K562 (cell line): ENCODE data around the gene EVA1A. TPM values are rescaled to one million over a fixed set of nuclear protein-coding genes. Genes with fewer than 3 reads are reported as not detected.

Source experiments
- ATAC-seq: fragments of 200-7000 bp; cut with Tn5 transposase; 3 replicates; pipeline ENCODE4 v1.9.1; 2020; ENCODE audit warnings: moderate library complexity
- BruUV-seq: library from RNA; stranded (reverse); fragments of 400-500 nt; replicated peaks from 2 replicates; lab custom pipeline; 2021; lab: Mats Ljungman, UMichigan
- CTCF ChIA-PET: fragments of 300-600 bp; formaldehyde crosslinking; extraction: SDS; loops from one replicate; lab custom pipeline; 2021; ENCODE audit warnings: low intra/inter-chr PET ratio; lab: Yijun Ruan, JAX
- POLR2A ChIA-PET: fragments of 300-600, 350-650 bp; sonication (Branson Sonifier 250); formaldehyde crosslinking; extraction: SDS; loops from one replicate; lab custom pipeline; 2021; ENCODE audit warnings: antibody characterized with exemption, inconsistent platforms; lab: Yijun Ruan, JAX
- DNase-seq, 4 experiments: peaks; one replicate each; pipeline versions ENCODE4 v3.0.0 to v3.0.0-alpha.2; 2011 to 2018; ENCODE audit warnings: low spot score in 3 of 4, mixed read lengths in 3 of 4; ENCODE audit errors: extremely low read depth in 1 of 4
- FAIRE-seq: peaks from 2 replicates; lab custom pipeline; 2011; peaks lifted over from hg19 to GRCh38; lab: Jason Lieb, UNC
- H2AFZ ChIP-seq: 2 replicates; pipeline ENCODE4 v1.6.0; 2011; ENCODE audit warnings: low read depth, low read length, control low read depth, inconsistent platforms
- H3K27ac ChIP-seq: fragments of 200-600 bp; 3 replicates; pipeline ENCODE4 v1.8.0; 2011; ENCODE audit warnings: low read depth, mild to moderate bottlenecking, control low read depth, inconsistent platforms, low read length, moderate library complexity, mixed read lengths; ENCODE audit errors: extremely low read depth
- H3K27me3 ChIP-seq, 2 experiments: fragments of 300-600 bp in 1 of 2; 2 replicates in 1 of 2; 3 replicates in 1 of 2; pipeline versions ENCODE4 v1.6.0 to v1.8.0; 2011; ENCODE audit warnings: inconsistent platforms in 2 of 2, low read length in 2 of 2, mild to moderate bottlenecking in 1 of 2, mixed read lengths in 1 of 2, moderate library complexity in 1 of 2; ENCODE audit not compliant: control insufficient read depth in 2 of 2, insufficient read depth in 2 of 2
- H3K36me3 ChIP-seq: fragments of 300-600 bp; 3 replicates; pipeline ENCODE4 v1.8.0; 2011; ENCODE audit warnings: mild to moderate bottlenecking, low read length, inconsistent platforms; ENCODE audit not compliant: control insufficient read depth, insufficient read depth
- H3K4me1 ChIP-seq, 2 experiments: fragments of 200-600 bp in 1 of 2; replicated peaks in 1 of 2; 2 replicates in 1 of 2; 3 replicates in 1 of 2; pipeline versions ENCODE4 v1.5.1 to v1.8.0; 2011; ENCODE audit warnings: inconsistent platforms in 2 of 2, low read length in 2 of 2, mild to moderate bottlenecking in 1 of 2, mixed read lengths in 1 of 2, moderate library complexity in 1 of 2; ENCODE audit not compliant: control insufficient read depth in 2 of 2, insufficient read depth in 2 of 2
- H3K4me2 ChIP-seq: 2 replicates; pipeline ENCODE4 v1.6.1; 2011; ENCODE audit warnings: low read length, control low read depth, inconsistent platforms, mixed read lengths; ENCODE audit not compliant: insufficient read depth
- H3K4me3 ChIP-seq: fragments of 200-600 bp; sonication (generic), shearing (Covaris generic); 2 replicates; pipeline ENCODE4 v1.5.1; 2016; ENCODE audit warnings: control low read depth, inconsistent platforms
- H3K79me2 ChIP-seq: fragments of 200-600 bp; 3 replicates; pipeline ENCODE4 v1.8.0; 2011; ENCODE audit warnings: low read length, inconsistent platforms; ENCODE audit not compliant: control insufficient read depth, insufficient read depth
- H3K9ac ChIP-seq, 2 experiments: 2 replicates each; pipeline versions ENCODE4 v1.6.0 to v1.6.1; 2011; ENCODE audit warnings: low read depth in 2 of 2, low read length in 2 of 2, control low read depth in 1 of 2, inconsistent platforms in 1 of 2, mild to moderate bottlenecking in 1 of 2, mixed read lengths in 1 of 2; ENCODE audit not compliant: insufficient read depth in 1 of 2
- H3K9me1 ChIP-seq: one replicate; pipeline ENCODE4 v1.6.0; 2011; ENCODE audit warnings: inconsistent platforms, mild to moderate bottlenecking, low read length, moderate library complexity; ENCODE audit not compliant: control insufficient read depth, insufficient read depth
- H3K9me3 ChIP-seq: replicated peaks from 2 replicates; pipeline ENCODE4 v1.5.1; 2011; ENCODE audit warnings: low read depth, low read length, inconsistent platforms; ENCODE audit not compliant: control insufficient read depth, insufficient read depth
- H4K20me1 ChIP-seq: replicated peaks from 2 replicates; pipeline ENCODE4 v1.6.1; 2011; ENCODE audit warnings: low read length, inconsistent platforms, mixed read lengths; ENCODE audit not compliant: control insufficient read depth, insufficient read depth
- CBX3 ChIP-seq, 2 experiments: IDR thresholded peaks; 1 replicate in 1 of 2; 2 replicates in 1 of 2; pipeline ENCODE4 v1.6.1; 2012; ENCODE audit warnings: inconsistent platforms in 2 of 2, low read length in 2 of 2, borderline replicate concordance in 1 of 2, control low read depth in 1 of 2
- E2F5 ChIP-seq: sonication (generic); formaldehyde crosslinking; IDR thresholded peaks from 2 replicates; pipeline ENCODE4 v1.8.0; 2022; ENCODE audit warnings: mild to moderate bottlenecking, missing genetic modification reagents
- HIVEP1 ChIP-seq: fragments of 250-450 bp; sonication (Bioruptor Pico); IDR thresholded peaks from 2 replicates; pipeline ENCODE4 v1.4.0; 2020; ENCODE audit warnings: mild to moderate bottlenecking
- RBM25 ChIP-seq: fragments of 200-400 bp; formaldehyde crosslinking; IDR thresholded peaks from 2 replicates; pipeline ENCODE4 v1.6.1; 2018; ENCODE audit warnings: low read length, low read depth, moderate library complexity; ENCODE audit not compliant: severe bottlenecking
- SRSF3 ChIP-seq: fragments of 200-400 bp; formaldehyde crosslinking; IDR thresholded peaks from 2 replicates; pipeline ENCODE4 v1.6.1; 2016; ENCODE audit warnings: mild to moderate bottlenecking, low read length, moderate library complexity; ENCODE audit not compliant: insufficient read depth
- ZFP36 ChIP-seq: fragments of 150-350 bp; IDR thresholded peaks from 2 replicates; pipeline ENCODE4 v1.6.1; 2018; ENCODE audit warnings: low read length, low read depth; ENCODE audit not compliant: partially characterized antibody
- ZNF696 ChIP-seq: fragments of 250-450 bp; sonication (Bioruptor Pico); conservative IDR thresholded peaks from 2 replicates; pipeline ENCODE4 v1.4.0; 2020; ENCODE audit warnings: mild to moderate bottlenecking, moderate library complexity
- WGBS: fragments of 100-300 bp; shearing (Covaris generic); methylation state at CpG from one replicate; pipeline ENCODE4 v1.1.6; 2016; ENCODE audit warnings: low coverage, mixed read lengths; ENCODE audit not compliant: insufficient coverage; ENCODE audit errors: missing lambda C conversion rate; 5-methylcytosine and 5-hydroxymethylcytosine counted together
- in situ Hi-C: fragments of 300-500 bp; cut with MboI; formaldehyde crosslinking; loops from 4 replicates; pipeline ENCODE4 v1.15.0; 2018; ENCODE audit warnings: inconsistent platforms, mixed read lengths
- intact Hi-C: fragments of 100-400 bp; cut with micrococcal nuclease; formaldehyde crosslinking; loops from 2 replicates; pipeline ENCODE4 v1.14.2; 2022
- polyA plus RNA-seq, 8 experiments: library from polyadenylated mRNA; depleted of rRNA in 4 of 8; stranded (reverse) in 5 of 8; unstranded in 3 of 8; fragments of >200 nt; fragmentation: Nextera tagmentation in 2 of 8; fragmentation: Illumina TruSeq in 1 of 8; extraction: Ambion mirVana in 2 of 8; extraction: Trizol in 1 of 8; gene quantifications; 2 replicates each; pipeline versions ENCODE4 v1.2.1 to v1.2.3, GENCODE V29; 2011 to 2014; ENCODE audit warnings: inconsistent platforms in 1 of 8, missing spikeins in 1 of 8
- total RNA-seq, 7 experiments: library from RNA; depleted of rRNA in 6 of 7; stranded (reverse); fragments of >200 nt in 6 of 7; fragmentation: Illumina TruSeq in 2 of 7; extraction: Trizol in 2 of 7; gene quantifications; 2 replicates each; pipeline versions ENCODE4 v1.2.1 to v1.2.3, GENCODE V29; 2011 to 2021; ENCODE audit warnings: low replicate concordance in 1 of 7

EVA1A gene
- total and polyA plus RNA-seq, 9 of the 15 experiments (the other 6 are each of a cell fraction or from before 2014, with no cell fraction given) = not detected

- 0% methylated on average over 1 of the region's 1 CpG for WGBS
- in situ Hi-C loops = no loop called here
- H3K4me1 ChIP-seq = no peaks in the 10 kb centered on the region
Measured at GRCh38 chr2:75552222-75552621, 8.5 kb downstream of the EVA1A start.

GRCh38 chr2:75551434-75551833, 9.3 kb downstream of the EVA1A start:
- Histone ChIP-seq H3K79me2 (no peaks in the 10 kb centered on the region), H2AFZ (no peak overlapping the region), H3K9ac (no peak overlapping the region), H3K27me3 (peaks cover 0 to 4% of the 10 kb centered on the region in 2 experiments; a peak in 2 of 5 replicates), H3K4me2 (no peak overlapping the region), H3K4me3 (no peak overlapping the region), H4K20me1 (no peaks in the 10 kb centered on the region), H3K4me1 (no peaks in the 10 kb centered on the region), H3K9me1 (no peaks in the 10 kb centered on the region), H3K9me3 (no peaks in the 10 kb centered on the region), H3K36me3 (no peaks in the 10 kb centered on the region), H3K27ac (no peak overlapping the region)
- intact Hi-C loops = no loop called here
- no TSS peak for BruUV-seq
- in situ Hi-C loops = no loop called here
- ChIA-PET POLR2A (interaction anchor here (0.6 to 1.1 kb wide), 2 partner anchors 10 to 13 kb away, joined by 3 read pairs; no protein-coding TSS in a partner anchor), CTCF (no interaction called here)
- no peak for DNase-seq
- no peak for FAIRE-seq
- TF ChIP-seq SRSF3 (no peak), RBM25 (peak; percentile 5), E2F5 (CRISPR knock-in tag) (no peak), ZFP36 (peak; percentile 16), CBX3 (IDR thresholded peaks at IDR 0.05; ENCODE audit: borderline replicate concordance in 1 of 2, low read length in 2 of 2) (no peak)
- no peak for ATAC-seq
- WGBS = 3% methylated on average over 3 of the region's 3 CpGs

More at GRCh38 chr2:75552222-75552621, 8.5 kb downstream of the EVA1A start:
- POLR2A ChIA-PET = no interaction called here
- Histone ChIP-seq H3K9me1 (no peaks in the 10 kb centered on the region), H3K4me2 (no peak overlapping the region), H4K20me1 (no peaks in the 10 kb centered on the region), H3K79me2 (no peaks in the 10 kb centered on the region), H3K36me3 (no peaks in the 10 kb centered on the region), H2AFZ (no peak overlapping the region)
- BruUV-seq = no TSS peak
- TF ChIP-seq ZNF696 (CRISPR knock-in tag) = no peak
- TF ChIP-seq HIVEP1 (CRISPR knock-in tag) = no peak
- TF ChIP-seq, all 486 proteins: peak for 0
- FAIRE-seq = no peak
- H3K4me3 ChIP-seq = no peak overlapping the region
- no peak for ATAC-seq
- H3K27ac ChIP-seq = no peak overlapping the region
- H3K9me3 ChIP-seq = no peaks in the 10 kb centered on the region
- no peak for DNase-seq
- CTCF ChIA-PET = no interaction called here
- no peak overlapping the region for H3K9ac ChIP-seq
- H3K27me3 ChIP-seq = peaks cover 0 to 4% of the 10 kb centered on the region in 2 experiments; a peak in 3 of 5 replicates
- intact Hi-C loops = no loop called here
